Upper lobe of left lung (tissue), 6 donors: ENCODE measurements around the gene CRHR2. TPM values are rescaled to one million over a fixed set of nuclear protein-coding genes. Genes with fewer than 3 reads are reported as not detected.
"Not testable (repeated sequence)": the region's sequence is repeated elsewhere in the genome, so short reads cannot be mapped to it uniquely, and the experiment has no call there.

ENCODE experiments used
- ATAC-seq, 2 donors: fragments of 200-7000 bp; cut with Tn5 transposase; one replicate each; pipeline ENCODE4 v1.9.1; 2022; ENCODE audit warnings: mild to moderate bottlenecking in 2 of 2, moderate library complexity in 2 of 2; ENCODE audit not compliant: low FRiP score in 2 of 2
- DNase-seq, 2 donors: peaks; one replicate each; pipeline ENCODE4 v3.0.0-alpha.2; 2019 to 2020
- H3K27ac ChIP-seq, 4 donors: fragments of 200-600 bp; sonication (generic); one replicate each; pipeline ENCODE4 v1.5.1; 2016 to 2019
- H3K27me3 ChIP-seq, 4 donors: fragments of 200-600 bp; sonication (generic); one replicate each; pipeline ENCODE4 v1.5.1; 2017 to 2019
- H3K36me3 ChIP-seq, 4 donors: fragments of 200-600 bp; sonication (generic); one replicate each; pipeline ENCODE4 v1.5.1; 2016 to 2019
- H3K4me1 ChIP-seq, 4 donors: fragments of 200-600 bp; sonication (generic); one replicate each; pipeline ENCODE4 v1.5.1; 2018 to 2019
- H3K4me3 ChIP-seq, 4 donors: fragments of 200-600 bp; sonication (generic); one replicate each; pipeline ENCODE4 v1.5.1; 2017 to 2019; ENCODE audit warnings: mild to moderate bottlenecking in 2 of 4, moderate library complexity in 1 of 4
- H3K9me3 ChIP-seq, 4 donors: fragments of 200-600 bp; sonication (generic); one replicate each; pipeline ENCODE4 v1.5.1; 2018 to 2019
- EP300 ChIP-seq, 4 donors: sonication (generic); formaldehyde crosslinking; IDR thresholded peaks; one replicate each; pipeline ENCODE4 v1.5.1; 2017; ENCODE audit warnings: antibody characterized with exemption in 4 of 4, control low read depth in 2 of 4
- POLR2A ChIP-seq, 4 donors: fragments of 450-650 bp; IDR thresholded peaks; one replicate each; pipeline ENCODE4 v1.5.1; 2016 to 2017; ENCODE audit warnings: antibody characterized with exemption in 4 of 4, mild to moderate bottlenecking in 2 of 4
- POLR2AphosphoS5 ChIP-seq, 2 donors: sonication (generic); formaldehyde crosslinking; IDR thresholded peaks; one replicate each; pipeline ENCODE4 v1.5.1; 2017; ENCODE audit warnings: antibody characterized with exemption in 2 of 2
- WGBS, 2 donors: methylation state at CpG; one replicate each; pipeline ENCODE4 v1.1.5; 2017 to 2018; 5-methylcytosine and 5-hydroxymethylcytosine counted together
- total RNA-seq, 6 donors: library from RNA; depleted of rRNA in 4 of 6; stranded (reverse); fragments of >200 nt in 4 of 6; gene quantifications; one replicate each; pipeline versions ENCODE4 v1.1.0 to v1.2.1, GENCODE V29; 2016 to 2021
- TF ChIP-seq, protein P1 (sequence below), 6 experiments: fragments of 450-650 bp in 4 of 6; fragments of 200-600 bp in 2 of 6; sonication (generic) in 2 of 6; IDR thresholded peaks; one replicate each; pipeline ENCODE4 v1.5.1; 2016 to 2019; ENCODE audit warnings: antibody characterized with exemption in 6 of 6
- donor health status: DM: no; HTN: no; CAD: no; lungs with moderate emphysema.
- donor health status: DM: no; HTN: yes; CAD: no; lungs with severe emphysema.

CRHR2 gene
- total RNA-seq, 6 donors from 2014 or later = 0.10 to 1.0 (median 0.44) TPM; not detected in 2

DNA sequence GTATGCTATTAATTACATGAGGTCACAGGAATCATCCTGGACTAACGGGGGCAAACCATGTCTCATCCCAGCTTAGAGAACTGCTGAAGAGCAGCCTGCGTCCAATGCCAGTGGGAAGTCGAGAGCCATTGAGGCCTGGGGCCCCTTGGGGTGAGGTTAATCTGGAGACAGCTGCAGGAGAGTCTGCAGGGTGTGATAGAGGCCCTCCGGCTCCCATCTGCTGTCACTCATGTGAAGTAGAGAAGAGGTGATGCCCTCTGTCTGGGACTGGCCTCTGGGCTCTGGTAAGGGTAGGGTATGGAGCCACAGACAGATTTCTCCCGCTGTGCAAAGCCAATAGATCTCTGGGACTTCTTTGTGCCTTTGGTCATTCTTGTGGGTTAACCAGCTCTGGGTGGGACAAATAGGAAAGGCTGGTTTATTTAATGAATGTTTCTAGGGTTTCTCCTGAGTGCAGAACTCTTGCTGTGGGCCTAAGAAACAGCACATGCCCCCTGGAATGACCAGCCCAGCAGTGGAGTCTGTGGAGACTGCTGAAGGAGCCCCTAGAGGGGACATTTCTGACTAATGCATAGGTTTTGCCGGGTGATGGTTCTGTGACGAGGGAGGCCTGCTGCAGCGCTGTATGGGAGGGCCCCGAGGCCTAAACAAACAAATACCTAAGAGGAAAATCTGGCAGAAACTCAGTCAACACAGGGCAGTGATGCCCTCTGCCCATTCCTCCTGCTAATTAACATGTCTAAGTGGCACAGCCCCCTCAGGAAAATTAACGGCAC, 34.5 kb downstream of the CRHR2 start:
- ATAC-seq (no peak), DNase-seq (no peak)
- Histone ChIP-seq H3K4me1 (no peaks in the 10 kb centered on the region), H3K4me3 (no peak overlapping the region), H3K27ac (no peak overlapping the region), H3K36me3 (no peaks in the 10 kb centered on the region), H3K27me3 (no peaks in the 10 kb centered on the region), H3K9me3 (no peaks in the 10 kb centered on the region)
- 87 to 90% methylated on average over 5 to 10 of the region's 10 CpGs for WGBS, 2 donors
- TF ChIP-seq POLR2AphosphoS5 (IDR thresholded peaks at IDR 0.05) = no peak
- TF ChIP-seq, protein P1, sequence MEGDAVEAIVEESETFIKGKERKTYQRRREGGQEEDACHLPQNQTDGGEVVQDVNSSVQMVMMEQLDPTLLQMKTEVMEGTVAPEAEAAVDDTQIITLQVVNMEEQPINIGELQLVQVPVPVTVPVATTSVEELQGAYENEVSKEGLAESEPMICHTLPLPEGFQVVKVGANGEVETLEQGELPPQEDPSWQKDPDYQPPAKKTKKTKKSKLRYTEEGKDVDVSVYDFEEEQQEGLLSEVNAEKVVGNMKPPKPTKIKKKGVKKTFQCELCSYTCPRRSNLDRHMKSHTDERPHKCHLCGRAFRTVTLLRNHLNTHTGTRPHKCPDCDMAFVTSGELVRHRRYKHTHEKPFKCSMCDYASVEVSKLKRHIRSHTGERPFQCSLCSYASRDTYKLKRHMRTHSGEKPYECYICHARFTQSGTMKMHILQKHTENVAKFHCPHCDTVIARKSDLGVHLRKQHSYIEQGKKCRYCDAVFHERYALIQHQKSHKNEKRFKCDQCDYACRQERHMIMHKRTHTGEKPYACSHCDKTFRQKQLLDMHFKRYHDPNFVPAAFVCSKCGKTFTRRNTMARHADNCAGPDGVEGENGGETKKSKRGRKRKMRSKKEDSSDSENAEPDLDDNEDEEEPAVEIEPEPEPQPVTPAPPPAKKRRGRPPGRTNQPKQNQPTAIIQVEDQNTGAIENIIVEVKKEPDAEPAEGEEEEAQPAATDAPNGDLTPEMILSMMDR (IDR thresholded peaks at IDR 0.05) = no peak
- TF ChIP-seq POLR2A (IDR thresholded peaks at IDR 0.05) = no peak
- TF ChIP-seq EP300 (IDR thresholded peaks at IDR 0.05) = no peak

GRCh38 chr7:30646154-30646553, 36.1 kb downstream of the CRHR2 start:
- DNase-seq = peak in 1 of 2 donors; percentile 55
- H3K4me1 ChIP-seq = no peaks in the 10 kb centered on the region
- no peaks in the 10 kb centered on the region for H3K36me3 ChIP-seq
- WGBS, 2 donors = 89 to 99% methylated on average over 6 to 12 of the region's 12 CpGs
- no peak overlapping the region for H3K27ac ChIP-seq
- no peaks in the 10 kb centered on the region for H3K27me3 ChIP-seq
- no peak overlapping the region for H3K4me3 ChIP-seq
- H3K9me3 ChIP-seq = no peaks in the 10 kb centered on the region
- ATAC-seq = no peak
- TF ChIP-seq POLR2AphosphoS5 (IDR thresholded peaks at IDR 0.05) (no peak), EP300 (IDR thresholded peaks at IDR 0.05) (no peak)

DNA sequence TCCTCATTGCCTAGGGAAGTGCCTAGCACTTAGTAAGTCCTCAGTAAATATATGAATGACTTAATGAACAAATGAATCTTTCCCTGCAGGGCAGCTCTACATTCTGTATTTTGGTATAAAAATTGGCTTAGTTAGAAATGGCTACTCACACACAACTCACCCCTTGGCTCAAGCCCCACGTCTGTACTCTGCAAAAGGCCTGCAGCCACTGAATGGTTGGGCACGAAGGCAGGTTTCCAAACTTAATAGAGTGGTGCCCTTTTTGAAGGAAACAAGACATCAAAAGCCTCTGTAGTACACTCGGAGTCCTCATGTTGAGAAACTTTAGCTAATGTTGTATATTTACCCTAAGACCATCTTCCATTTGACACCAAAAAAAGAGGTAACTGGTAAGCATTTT, 36.6 kb downstream of the CRHR2 start:
- Histone ChIP-seq H3K27ac (no peak overlapping the region), H3K36me3 (no peaks in the 10 kb centered on the region), H3K27me3 (no peaks in the 10 kb centered on the region), H3K4me1 (no peaks in the 10 kb centered on the region), H3K9me3 (no peaks in the 10 kb centered on the region), H3K4me3 (no peak overlapping the region)
- TF ChIP-seq EP300 (IDR thresholded peaks at IDR 0.05) (no peak), POLR2A (IDR thresholded peaks at IDR 0.05) (no peak), POLR2AphosphoS5 (IDR thresholded peaks at IDR 0.05) (no peak)
- TF ChIP-seq, protein P1 (IDR thresholded peaks at IDR 0.05) = no peak
- DNase-seq (no peak), ATAC-seq (no peak)
- 81 to 97% methylated on average over 3 of the region's 3 CpGs for WGBS, 2 donors

- Histone ChIP-seq H3K4me1 (no peaks in the 10 kb centered on the region), H3K27me3 (no peaks in the 10 kb centered on the region), H3K27ac (no peak overlapping the region), H3K4me3 (no peak overlapping the region), H3K36me3 (no peaks in the 10 kb centered on the region), H3K9me3 (no peaks in the 10 kb centered on the region)
- DNase-seq = no peak
- TF ChIP-seq, protein P1 (IDR thresholded peaks at IDR 0.05) = no peak
- TF ChIP-seq POLR2A (IDR thresholded peaks at IDR 0.05) = no peak
- no peak for TF ChIP-seq POLR2AphosphoS5 (IDR thresholded peaks at IDR 0.05)
- no peak for TF ChIP-seq EP300 (IDR thresholded peaks at IDR 0.05)
- 94% methylated on average over 4 of the region's 4 CpGs for WGBS, 2 donors
- no peak for ATAC-seq
These were observed 37.8 kb downstream of the CRHR2 start for GRCh38 chr7:30644286-30644955.

- Histone ChIP-seq H3K36me3 (no peaks in the 10 kb centered on the region), H3K27me3 (no peaks in the 10 kb centered on the region), H3K4me1 (no peaks in the 10 kb centered on the region), H3K27ac (no peak overlapping the region), H3K4me3 (no peak overlapping the region), H3K9me3 (no peaks in the 10 kb centered on the region)
- DNase-seq (no peak), ATAC-seq (no peak)
- 73 to 88% methylated on average over 4 of the region's 4 CpGs for WGBS, 2 donors
- TF ChIP-seq POLR2A (IDR thresholded peaks at IDR 0.05) (no peak), EP300 (IDR thresholded peaks at IDR 0.05) (no peak), POLR2AphosphoS5 (IDR thresholded peaks at IDR 0.05) (no peak)
- TF ChIP-seq, protein P1 (IDR thresholded peaks at IDR 0.05) = no peak
These were observed 39.5 kb downstream of the CRHR2 start for GRCh38 chr7:30642789-30643188.

DNA sequence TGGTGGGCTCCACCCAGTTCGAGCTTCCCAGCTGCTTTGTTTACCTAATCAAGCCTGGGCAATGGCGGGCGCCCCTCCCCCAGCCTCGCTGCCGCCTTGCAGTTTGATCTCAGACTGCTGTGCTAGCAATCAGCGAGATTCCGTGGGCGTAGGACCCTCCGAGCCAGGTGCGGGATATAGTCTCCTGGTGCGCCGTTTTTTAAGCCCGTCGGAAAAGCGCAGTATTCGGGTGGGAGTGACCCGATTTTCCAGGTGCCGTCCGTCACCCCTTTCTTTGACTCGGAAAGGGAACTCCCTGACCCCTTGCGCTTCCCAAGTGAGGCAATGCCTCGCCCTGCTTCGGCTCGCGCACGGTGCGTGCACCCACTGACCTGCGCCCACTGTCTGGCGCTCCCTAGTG, 39.9 kb downstream of the CRHR2 start:
- not testable (repeated sequence) for H3K36me3 ChIP-seq, H3K27me3 ChIP-seq, H3K27ac ChIP-seq, H3K9me3 ChIP-seq, H3K4me1 ChIP-seq, DNase-seq, H3K4me3 ChIP-seq, ATAC-seq
- 80% methylated on average over 12 of the region's 29 CpGs; no CpG with 5 or more reads in 1 of the 2 donors for WGBS, 2 donors
